Activated B cell treated with CpG ODN at 0.5 μM for 24 hours (primary cell): ENCODE measurements around the gene QRICH2. TPM values are rescaled to one million over a fixed set of nuclear protein-coding genes. Genes with fewer than 3 reads are reported as not detected.

Source experiments
- ATAC-seq: fragments of 200-7000 bp; cut with Tn5 transposase; one replicate; pipeline ENCODE4 v1.10.0; 2021; ENCODE audit warnings: low read depth, mild to moderate bottlenecking, moderate library complexity
- CTCF ChIA-PET: fragments of 350-600 bp; sonication (Branson Sonifier 250); formaldehyde crosslinking; loops from one replicate; lab custom pipeline; 2021; ENCODE audit warnings: antibody characterized with exemption; lab: Charles Lee
- POLR2A ChIA-PET: fragments of 350-600 bp; sonication (Branson Sonifier 250); formaldehyde crosslinking; loops from one replicate; lab custom pipeline; 2021; ENCODE audit warnings: antibody characterized with exemption; lab: Charles Lee
- DNase-seq: peaks from one replicate; pipeline ENCODE4 v3.0.0; 2022
- H3K27ac Mint-ChIP-seq: one replicate; pipeline ENCODE4 v1.8.0; 2020; ENCODE audit warnings: mixed read lengths
- H3K27me3 Mint-ChIP-seq: one replicate; pipeline ENCODE4 v1.8.0; 2021; ENCODE audit warnings: mixed read lengths
- H3K36me3 Mint-ChIP-seq: one replicate; pipeline ENCODE4 v1.8.0; 2021; ENCODE audit warnings: low read depth, mixed read lengths
- H3K4me1 Mint-ChIP-seq: one replicate; pipeline ENCODE4 v1.8.0; 2021; ENCODE audit warnings: mixed read lengths
- H3K4me3 Mint-ChIP-seq: one replicate; pipeline ENCODE4 v1.8.0; 2020; ENCODE audit warnings: mild to moderate bottlenecking, mixed read lengths
- H3K9me3 Mint-ChIP-seq: one replicate; pipeline ENCODE4 v1.8.0; 2020; ENCODE audit warnings: mixed read lengths
- intact Hi-C: fragments of 100-400 bp; cut with micrococcal nuclease; formaldehyde crosslinking; loops from one replicate; pipeline ENCODE4 v1.15.1; 2024
- total RNA-seq: library from RNA; stranded (reverse); gene quantifications from 2 replicates; pipeline ENCODE4 v1.2.3, GENCODE V29; 2022
- TF ChIP-seq, protein P1 (sequence below): fragments of 200-600 bp; IDR thresholded peaks from one replicate; pipeline ENCODE4 v1.8.0; 2022; ENCODE audit warnings: antibody characterized with exemption, mild to moderate bottlenecking

The QRICH2 gene
- total RNA-seq, 1 donor from 2014 or later = 2.0 TPM

DNA sequence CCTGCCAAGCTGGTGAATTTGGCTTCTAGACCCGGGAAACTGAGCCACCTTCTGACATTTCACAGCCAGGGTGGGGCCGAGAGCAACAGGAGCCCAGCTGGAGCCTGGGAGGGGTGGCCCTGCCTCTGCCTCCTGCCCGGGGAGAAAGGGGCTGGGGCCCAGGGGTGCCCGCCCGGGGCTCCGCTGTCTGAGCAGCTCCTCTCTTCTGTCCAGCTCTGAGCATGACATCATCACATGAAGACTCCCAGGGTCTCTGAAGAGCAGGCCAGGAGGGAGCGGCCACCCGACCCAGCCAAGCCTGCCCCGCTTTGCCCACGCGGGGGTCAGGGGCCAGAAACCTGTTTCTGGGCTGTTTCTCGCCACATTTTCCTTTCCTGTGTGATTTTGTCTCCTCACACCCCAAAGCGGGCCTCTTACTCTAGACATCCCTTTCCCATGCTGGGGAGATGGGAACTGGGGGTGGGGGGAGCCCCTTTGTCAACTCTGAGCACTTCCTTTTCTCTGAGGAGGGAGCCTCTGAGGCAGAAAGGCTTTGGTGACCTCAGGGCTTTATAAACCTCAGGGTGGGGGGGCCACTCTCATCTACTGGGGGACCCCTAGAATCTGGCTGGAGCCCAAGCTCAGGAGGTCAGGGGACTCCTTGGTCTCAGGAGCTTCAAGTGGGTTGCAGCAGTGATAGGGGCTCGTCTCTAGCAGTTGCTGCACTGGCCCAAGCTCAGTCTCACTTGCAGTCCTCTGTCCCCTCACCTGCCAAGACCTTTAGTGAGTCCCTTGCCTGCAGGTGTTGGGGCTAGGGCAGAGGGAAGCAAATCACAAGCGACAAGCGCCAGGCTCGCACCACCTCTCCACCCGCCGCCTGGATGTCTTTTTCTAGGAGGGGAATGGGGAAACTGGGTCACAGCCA is 35.3 kb downstream of the QRICH2 start:
- DNase-seq (no peak), ATAC-seq (no peak)
- intact Hi-C loops = loop anchor here (1.0 to 10.0 kb wide), 6 partner anchors 8 to 415 kb away; partner anchors contain the start of genes FOXJ1, MRPL38 and WBP2
- Mint-ChIP-seq H3K4me3 (peak overlapping the region; percentile 70), H3K9me3 (no peaks in the 10 kb centered on the region), H3K4me1 (peaks cover 94% of the 10 kb centered on the region), H3K27ac (peak overlapping the region; percentile 94), H3K36me3 (peaks cover 23% of the 10 kb centered on the region), H3K27me3 (no peaks in the 10 kb centered on the region)
- ChIA-PET POLR2A (interaction anchor here (0.6 to 17.7 kb wide), 30 partner anchors 9 to 1685 kb away, joined by 3 to 481 read pairs (median 4); partner anchors contain the start of genes EXOC7, FOXJ1, RNF157 and SRP68), CTCF (interaction anchor here (1.3 to 3.8 kb wide), 6 partner anchors 8 to 151 kb away, joined by 3 to 22 read pairs (median 6); partner anchors contain the start of gene FOXJ1)
- TF ChIP-seq, protein P1, sequence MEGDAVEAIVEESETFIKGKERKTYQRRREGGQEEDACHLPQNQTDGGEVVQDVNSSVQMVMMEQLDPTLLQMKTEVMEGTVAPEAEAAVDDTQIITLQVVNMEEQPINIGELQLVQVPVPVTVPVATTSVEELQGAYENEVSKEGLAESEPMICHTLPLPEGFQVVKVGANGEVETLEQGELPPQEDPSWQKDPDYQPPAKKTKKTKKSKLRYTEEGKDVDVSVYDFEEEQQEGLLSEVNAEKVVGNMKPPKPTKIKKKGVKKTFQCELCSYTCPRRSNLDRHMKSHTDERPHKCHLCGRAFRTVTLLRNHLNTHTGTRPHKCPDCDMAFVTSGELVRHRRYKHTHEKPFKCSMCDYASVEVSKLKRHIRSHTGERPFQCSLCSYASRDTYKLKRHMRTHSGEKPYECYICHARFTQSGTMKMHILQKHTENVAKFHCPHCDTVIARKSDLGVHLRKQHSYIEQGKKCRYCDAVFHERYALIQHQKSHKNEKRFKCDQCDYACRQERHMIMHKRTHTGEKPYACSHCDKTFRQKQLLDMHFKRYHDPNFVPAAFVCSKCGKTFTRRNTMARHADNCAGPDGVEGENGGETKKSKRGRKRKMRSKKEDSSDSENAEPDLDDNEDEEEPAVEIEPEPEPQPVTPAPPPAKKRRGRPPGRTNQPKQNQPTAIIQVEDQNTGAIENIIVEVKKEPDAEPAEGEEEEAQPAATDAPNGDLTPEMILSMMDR = no peak

DNA sequence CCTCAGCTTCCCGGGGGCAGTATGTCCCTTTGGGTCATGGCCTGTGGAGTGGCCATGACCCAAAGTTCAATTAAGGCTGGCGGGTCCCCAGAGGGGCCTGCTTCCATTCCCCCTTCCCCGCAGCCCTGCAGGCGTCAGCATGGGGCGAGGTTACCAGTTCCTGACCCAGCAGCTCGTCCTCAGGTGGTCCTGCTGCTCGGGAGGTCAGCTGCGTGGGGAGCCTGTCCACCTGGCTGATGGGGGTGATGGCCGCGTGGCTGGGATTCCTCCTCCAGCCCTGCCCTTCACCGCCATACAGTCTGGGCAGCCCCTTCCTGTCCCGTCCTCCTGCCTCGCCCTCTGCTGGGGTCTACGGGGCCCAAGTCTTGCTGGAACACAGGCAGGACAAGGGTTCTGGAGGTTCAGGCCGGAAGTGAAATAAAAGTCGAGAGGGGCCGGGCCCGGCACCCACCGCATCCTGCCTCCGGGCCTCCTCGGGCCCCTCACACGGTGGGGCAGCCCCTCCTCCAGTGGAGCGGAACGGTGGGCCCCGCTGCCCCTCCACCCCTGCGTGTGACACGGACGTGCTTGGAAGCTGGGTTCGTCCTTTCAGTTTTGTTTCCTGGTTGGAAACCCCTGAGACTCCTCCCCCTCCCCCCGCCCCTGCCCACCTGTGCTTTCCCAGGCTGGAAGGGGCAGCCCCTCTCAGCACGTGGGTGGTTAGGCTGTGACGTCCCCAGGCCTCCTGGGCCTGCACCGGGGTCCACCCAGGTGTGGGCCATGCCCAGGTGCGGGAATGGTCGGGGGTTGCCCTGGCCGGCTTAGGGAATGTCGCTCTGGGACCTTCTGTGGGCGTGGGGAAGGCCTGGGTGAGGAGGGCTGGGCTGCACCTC is 36.2 kb downstream of the QRICH2 start:
- Mint-ChIP-seq H3K9me3 (no peaks in the 10 kb centered on the region), H3K27me3 (no peaks in the 10 kb centered on the region), H3K4me3 (peak overlapping the region; percentile 70), H3K27ac (peak overlapping the region; percentile 94), H3K4me1 (peaks cover 94% of the 10 kb centered on the region), H3K36me3 (peaks cover 29% of the 10 kb centered on the region)
- peak; percentile 86 for DNase-seq
- TF ChIP-seq, protein P1 = no peak
- peak; percentile 64 for ATAC-seq
- intact Hi-C loops = loop anchor here (1.0 to 10.0 kb wide), 6 partner anchors 8 to 415 kb away; partner anchors contain the start of genes FOXJ1, MRPL38 and WBP2
- POLR2A ChIA-PET = interaction anchor here (0.5 to 17.7 kb wide), 37 partner anchors 8 to 1686 kb away, joined by 3 to 481 read pairs (median 4); partner anchors contain the start of genes EXOC7, FOXJ1, RNF157 and SRP68
- CTCF ChIA-PET = interaction anchor here (1.3 to 2.5 kb wide), 7 partner anchors 7 to 151 kb away, joined by 3 to 8 read pairs (median 5); partner anchors contain the start of gene FOXJ1

DNA sequence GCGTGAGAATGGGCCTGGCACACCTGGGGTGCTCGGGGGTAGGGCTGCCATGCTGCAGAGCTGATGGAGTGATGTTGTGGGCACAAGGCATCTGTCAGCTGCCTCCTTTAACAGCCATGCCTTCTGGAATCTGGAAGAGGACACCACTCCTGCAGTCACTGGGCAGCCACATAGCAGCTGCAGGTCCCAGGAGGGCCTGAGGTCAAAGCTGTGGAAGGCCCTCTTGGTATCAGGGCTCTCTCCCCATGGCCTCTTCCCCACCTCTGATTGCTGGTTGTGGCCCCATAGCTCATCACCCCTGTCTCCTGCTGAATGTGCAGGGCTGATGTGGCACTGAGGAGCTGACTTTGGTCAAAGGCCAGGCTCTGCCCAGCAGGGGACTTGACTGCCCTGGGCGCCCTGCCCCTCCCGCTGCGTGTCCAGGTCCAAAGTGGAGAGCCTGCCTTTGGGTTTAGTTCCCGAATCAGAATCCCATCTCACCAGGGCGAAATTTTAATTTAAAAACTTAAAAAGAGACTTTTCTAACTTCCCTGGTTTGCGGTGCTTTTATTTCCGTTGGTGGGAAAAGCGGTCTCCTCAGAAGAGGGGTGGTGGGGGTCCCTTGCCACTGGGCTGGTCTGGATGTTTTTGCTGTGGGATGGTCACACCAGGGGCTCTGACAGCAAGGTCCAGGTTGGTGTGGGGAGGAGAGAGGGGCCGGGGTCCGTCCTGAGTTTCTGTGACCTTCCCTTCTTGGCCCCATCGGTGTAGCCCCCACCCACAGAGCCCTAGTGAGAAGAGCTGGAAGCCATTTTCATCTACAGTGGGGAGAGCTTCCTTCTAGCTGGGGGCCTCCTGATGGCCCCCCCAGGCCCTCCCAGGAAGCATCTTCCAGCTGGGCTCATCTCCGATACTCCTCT is 37.1 kb downstream of the QRICH2 start:
- POLR2A ChIA-PET = interaction anchor here (0.6 to 17.7 kb wide), 26 partner anchors 7 to 1687 kb away, joined by 3 to 481 read pairs (median 4); partner anchors contain the start of genes EXOC7, FOXJ1, RHBDF2 and RNF157
- TF ChIP-seq, protein P1 = no peak
- CTCF ChIA-PET = interaction anchor here (0.7 to 1.4 kb wide), 5 partner anchors 8 to 150 kb away, joined by 3 to 7 read pairs (median 5); no protein-coding TSS in a partner anchor
- ATAC-seq = no peak
- intact Hi-C loops = loop anchor here (5.0 to 10.0 kb wide), 3 partner anchors 34 to 414 kb away; partner anchors contain the start of genes MRPL38 and WBP2
- DNase-seq = no peak
- H3K4me3 Mint-ChIP-seq = peak overlapping the region; percentile 70
- H3K27ac Mint-ChIP-seq = peak overlapping the region; percentile 94
- peaks cover 36% of the 10 kb centered on the region for H3K36me3 Mint-ChIP-seq
- H3K4me1 Mint-ChIP-seq = peaks cover 91% of the 10 kb centered on the region
- no peaks in the 10 kb centered on the region for H3K9me3 Mint-ChIP-seq
- no peaks in the 10 kb centered on the region for H3K27me3 Mint-ChIP-seq

DNA sequence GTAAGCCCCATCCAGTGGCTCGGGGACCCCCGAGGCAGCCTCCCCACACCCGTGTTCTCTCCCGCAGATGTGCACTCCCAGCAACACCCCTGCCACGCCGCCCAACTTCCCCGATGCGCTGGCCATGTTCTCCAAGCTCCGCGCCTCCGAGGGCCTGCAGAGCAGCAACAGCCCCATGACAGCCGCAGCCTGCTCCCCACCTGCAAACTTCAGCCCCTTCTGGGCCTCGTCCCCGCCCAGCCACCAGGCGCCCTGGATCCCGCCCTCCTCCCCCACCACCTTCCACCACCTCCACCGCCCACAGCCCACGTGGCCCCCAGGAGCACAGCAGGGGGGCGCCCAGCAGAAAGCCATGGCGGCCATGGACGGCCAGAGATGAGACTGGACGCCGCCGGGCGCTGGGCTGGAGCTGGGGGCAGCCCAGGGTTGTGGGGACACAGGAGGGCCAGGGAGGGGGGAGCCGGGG is 37.9 kb downstream of the QRICH2 start:
- ATAC-seq (no peak), DNase-seq (no peak)
- peaks cover 82% of the 10 kb centered on the region for H3K4me1 Mint-ChIP-seq
- ChIA-PET POLR2A (interaction anchor here (0.6 to 17.7 kb wide), 15 partner anchors 4 to 612 kb away, joined by 3 to 481 read pairs (median 17); partner anchors contain the start of genes FOXJ1, RHBDF2, RNF157 and SRP68), CTCF (interaction anchor here (0.7 to 1.4 kb wide), 3 partner anchors 10 to 149 kb away, joined by 3 to 7 read pairs (median 3); no protein-coding TSS in a partner anchor)
- peak overlapping the region; percentile 83 for H3K4me3 Mint-ChIP-seq
- TF ChIP-seq, protein P1 = no peak
- H3K9me3 Mint-ChIP-seq = no peaks in the 10 kb centered on the region
- intact Hi-C loops = loop anchor here (5.0 to 10.0 kb wide), 3 partner anchors 33 to 413 kb away; partner anchors contain the start of genes MRPL38 and WBP2
- H3K27me3 Mint-ChIP-seq = no peaks in the 10 kb centered on the region
- H3K36me3 Mint-ChIP-seq = peaks cover 37% of the 10 kb centered on the region
- peak overlapping the region; percentile 95 for H3K27ac Mint-ChIP-seq
